22Rv1 (cell line): ENCODE data around the gene HELT.
"Not testable (repeated sequence)": the region's sequence is repeated elsewhere in the genome, so short reads cannot be mapped to it uniquely, and the experiment has no call there.

ENCODE experiments used
- H3K27ac ChIP-seq: fragments of 450-650 bp; 2 replicates; pipeline ENCODE4 v1.5.1; 2017
- CTCF ChIP-seq: fragments of 450-650 bp; IDR thresholded peaks from 2 replicates; pipeline ENCODE4 v1.5.1; 2017; ENCODE audit warnings: mild to moderate bottlenecking
- ZFX ChIP-seq: fragments of 450-650 bp; IDR thresholded peaks from 2 replicates; pipeline ENCODE4 v1.6.1; 2017; ENCODE audit warnings: antibody characterized with exemption, borderline replicate concordance

HELT gene

DNA sequence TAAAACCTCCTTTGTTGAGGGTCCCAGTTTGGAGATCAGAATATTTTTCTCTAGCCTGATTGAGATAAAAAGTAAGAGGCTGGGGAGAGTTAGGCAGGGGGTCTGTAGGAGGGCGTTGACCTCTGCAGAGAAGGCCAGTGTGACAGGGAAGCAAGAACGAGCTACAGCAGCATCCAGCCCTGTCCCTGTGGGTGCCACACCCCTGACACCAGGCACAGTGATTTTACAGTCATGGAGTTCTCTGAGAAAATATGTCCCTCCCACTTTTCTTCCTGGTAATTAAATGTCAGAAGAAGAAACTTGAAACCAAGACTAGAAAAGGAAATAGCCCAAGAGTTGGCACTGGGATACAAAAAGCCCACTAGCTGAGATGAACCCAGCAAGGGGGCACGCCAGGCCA lies 25.0 kb upstream of the HELT start:
- TF ChIP-seq ZFX (no peak), CTCF (no peak)
- no peak overlapping the region for H3K27ac ChIP-seq

GRCh38 chr4:184994010-184994622 lies 24.2 kb upstream of the HELT start:
- H3K27ac ChIP-seq = no peak overlapping the region
- no peak for TF ChIP-seq ZFX
- TF ChIP-seq CTCF = no peak

DNA sequence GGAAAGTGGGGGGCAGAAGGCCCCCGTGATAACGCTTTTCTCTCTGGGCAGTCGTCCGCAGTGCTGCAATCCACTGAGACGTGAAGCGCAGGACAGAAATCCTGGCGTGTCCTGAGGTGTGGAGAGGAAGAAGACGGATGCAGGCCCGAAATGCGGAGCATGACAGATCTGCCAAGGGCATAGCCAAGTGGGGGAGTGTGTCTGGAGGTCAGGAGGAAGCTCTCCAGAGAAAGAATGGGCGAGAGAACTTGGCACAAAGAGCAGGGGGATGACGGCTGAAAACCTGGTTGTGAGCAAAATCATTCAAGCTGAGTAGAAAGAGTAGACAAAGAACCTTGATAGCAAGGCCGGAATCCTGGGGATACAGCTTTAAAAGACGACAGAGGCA lies 23.7 kb upstream of the HELT start:
- H3K27ac ChIP-seq = no peak overlapping the region
- TF ChIP-seq ZFX = no peak
- TF ChIP-seq CTCF = no peak

GRCh38 chr4:184997656-184998055 lies 20.6 kb upstream of the HELT start:
- not testable (repeated sequence) for H3K27ac ChIP-seq

DNA sequence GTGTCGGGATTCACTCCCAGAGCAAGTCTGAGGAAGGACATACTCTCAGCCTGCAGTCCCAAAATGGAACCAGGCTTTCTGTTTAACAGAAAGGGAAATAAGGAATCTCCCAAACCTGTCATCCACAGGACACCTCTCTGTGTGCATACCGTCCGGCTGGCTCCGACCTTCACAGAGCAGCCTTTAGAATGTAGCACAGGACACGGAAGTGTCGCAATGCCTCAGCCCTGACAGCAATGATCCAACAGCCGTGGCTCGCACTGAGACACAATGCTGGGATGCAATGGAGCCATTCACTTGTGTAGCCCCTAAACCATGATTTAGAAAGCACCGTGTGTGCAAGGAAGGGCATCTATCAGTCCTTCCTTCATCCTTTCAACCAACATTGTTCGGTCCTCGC lies 15.5 kb upstream of the HELT start:
- TF ChIP-seq CTCF (no peak), ZFX (no peak)
- H3K27ac ChIP-seq = no peak overlapping the region

- TF ChIP-seq CTCF (no peak), ZFX (no peak)
- no peak overlapping the region for H3K27ac ChIP-seq
Observed at GRCh38 chr4:185003596-185004351, 14.5 kb upstream of the HELT start.

- TF ChIP-seq ZFX (no peak), CTCF (no peak)
- H3K27ac ChIP-seq = no peak overlapping the region
Observed at GRCh38 chr4:185004562-185005218, 13.6 kb upstream of the HELT start.
